ENCODE results near the gene WDR83. TPM values are rescaled to one million over a fixed set of nuclear protein-coding genes. Genes with fewer than 3 reads are reported as not detected.

Gene WDR83
- total RNA-seq, 1 donor from 2014 or later = 11.0 TPM

GRCh38 chr19:12629215-12629614, 37.4 kb upstream of the WDR83 start:
- peaks cover 62% of the 10 kb centered on the region for H3K36me3 ChIP-seq
- no peak for DNase-seq (ENCODE audit: low spot score)
- no peak overlapping the region for H2AFZ ChIP-seq (replicated peaks)
- Mint-ChIP-seq H3K27me3 (ENCODE audit: insufficient read depth, low read depth) (peaks cover 7% of the 10 kb centered on the region), H3K4me1 (no peaks in the 10 kb centered on the region), H3K4me3 (no peak overlapping the region), H3K27ac (no peak overlapping the region), H3K9me3 (peaks cover 58% of the 10 kb centered on the region), H3K36me3 (peaks cover 68% of the 10 kb centered on the region)
- no peak overlapping the region for H3K4me2 ChIP-seq
- peaks cover 31% of the 10 kb centered on the region for H3F3A ChIP-seq (ENCODE audit: low read depth)
- no peaks in the 10 kb centered on the region for H4K20me1 ChIP-seq (ENCODE audit: low read depth)
- peaks cover 3% of the 10 kb centered on the region for H3K79me2 ChIP-seq (ENCODE audit: low read depth)
- no peaks in the 10 kb centered on the region for H3K4me1 ChIP-seq
- no peaks in the 10 kb centered on the region for H3K27me3 ChIP-seq
- H3K4me3 ChIP-seq = no peak overlapping the region
- H3K9ac ChIP-seq = no peak overlapping the region
- H3K9me3 ChIP-seq (ENCODE audit: low read depth) = peaks cover 33% of the 10 kb centered on the region
- H3K27ac ChIP-seq = no peak overlapping the region
- no peak for TF ChIP-seq EZH2phosphoT487 (IDR thresholded peaks at IDR 0.05)
- TF ChIP-seq EZH2 (IDR thresholded peaks at IDR 0.05) = no peak
- no peak for TF ChIP-seq CTCF (IDR thresholded peaks at IDR 0.05)

GRCh38 chr19:12636631-12637030, 30.0 kb upstream of the WDR83 start:
- Mint-ChIP-seq H3K27ac (no peak overlapping the region), H3K4me3 (no peak overlapping the region), H3K36me3 (peaks cover 17% of the 10 kb centered on the region), H3K4me1 (peaks cover 5% of the 10 kb centered on the region), H3K27me3 (ENCODE audit: insufficient read depth, low read depth) (peaks cover 5% of the 10 kb centered on the region), H3K9me3 (peaks cover 24% of the 10 kb centered on the region)
- no peak overlapping the region for H3K4me3 ChIP-seq
- no peaks in the 10 kb centered on the region for H3K79me2 ChIP-seq (ENCODE audit: low read depth)
- TF ChIP-seq EZH2phosphoT487 (IDR thresholded peaks at IDR 0.05) = no peak
- no peak for TF ChIP-seq EZH2 (IDR thresholded peaks at IDR 0.05)
- no peak for TF ChIP-seq CTCF (IDR thresholded peaks at IDR 0.05)
- no peak for DNase-seq (ENCODE audit: low spot score)
- H4K20me1 ChIP-seq (ENCODE audit: low read depth) = no peaks in the 10 kb centered on the region
- no peak overlapping the region for H3K4me2 ChIP-seq
- peaks cover 16% of the 10 kb centered on the region for H3F3A ChIP-seq (ENCODE audit: low read depth)
- no peaks in the 10 kb centered on the region for H3K4me1 ChIP-seq
- no peak overlapping the region for H3K27ac ChIP-seq
- no peaks in the 10 kb centered on the region for H3K9me3 ChIP-seq (ENCODE audit: low read depth)
- H3K9ac ChIP-seq = no peak overlapping the region
- no peaks in the 10 kb centered on the region for H3K27me3 ChIP-seq
- no peak overlapping the region for H2AFZ ChIP-seq (replicated peaks)
- H3K36me3 ChIP-seq = no peaks in the 10 kb centered on the region

GRCh38 chr19:12638611-12639182, 27.9 kb upstream of the WDR83 start:
- Mint-ChIP-seq H3K27me3 (ENCODE audit: insufficient read depth, low read depth) (peaks cover 5% of the 10 kb centered on the region), H3K4me1 (peaks cover 5% of the 10 kb centered on the region), H3K9me3 (peaks cover 17% of the 10 kb centered on the region), H3K36me3 (peaks cover 8% of the 10 kb centered on the region), H3K27ac (no peak overlapping the region), H3K4me3 (no peak overlapping the region)
- H2AFZ ChIP-seq (replicated peaks) = no peak overlapping the region
- peaks cover 3% of the 10 kb centered on the region for H3F3A ChIP-seq (ENCODE audit: low read depth)
- no peaks in the 10 kb centered on the region for H3K36me3 ChIP-seq
- H3K79me2 ChIP-seq (ENCODE audit: low read depth) = no peaks in the 10 kb centered on the region
- no peak for DNase-seq (ENCODE audit: low spot score)
- no peaks in the 10 kb centered on the region for H4K20me1 ChIP-seq (ENCODE audit: low read depth)
- H3K9ac ChIP-seq = no peak overlapping the region
- no peak overlapping the region for H3K4me2 ChIP-seq
- H3K27ac ChIP-seq = no peak overlapping the region
- no peak for TF ChIP-seq EZH2phosphoT487 (IDR thresholded peaks at IDR 0.05)
- TF ChIP-seq EZH2 (IDR thresholded peaks at IDR 0.05) = no peak
- TF ChIP-seq CTCF (IDR thresholded peaks at IDR 0.05) = no peak
- H3K4me3 ChIP-seq = no peak overlapping the region
- H3K9me3 ChIP-seq (ENCODE audit: low read depth) = no peaks in the 10 kb centered on the region
- H3K27me3 ChIP-seq = no peaks in the 10 kb centered on the region
- H3K4me1 ChIP-seq = no peaks in the 10 kb centered on the region
